ENCODE measurements around the gene CSTF3.
"Not testable (repeated sequence)": the region's sequence is repeated elsewhere in the genome, so short reads cannot be mapped to it uniquely, and the experiment has no call there.

The CSTF3 gene

DNA sequence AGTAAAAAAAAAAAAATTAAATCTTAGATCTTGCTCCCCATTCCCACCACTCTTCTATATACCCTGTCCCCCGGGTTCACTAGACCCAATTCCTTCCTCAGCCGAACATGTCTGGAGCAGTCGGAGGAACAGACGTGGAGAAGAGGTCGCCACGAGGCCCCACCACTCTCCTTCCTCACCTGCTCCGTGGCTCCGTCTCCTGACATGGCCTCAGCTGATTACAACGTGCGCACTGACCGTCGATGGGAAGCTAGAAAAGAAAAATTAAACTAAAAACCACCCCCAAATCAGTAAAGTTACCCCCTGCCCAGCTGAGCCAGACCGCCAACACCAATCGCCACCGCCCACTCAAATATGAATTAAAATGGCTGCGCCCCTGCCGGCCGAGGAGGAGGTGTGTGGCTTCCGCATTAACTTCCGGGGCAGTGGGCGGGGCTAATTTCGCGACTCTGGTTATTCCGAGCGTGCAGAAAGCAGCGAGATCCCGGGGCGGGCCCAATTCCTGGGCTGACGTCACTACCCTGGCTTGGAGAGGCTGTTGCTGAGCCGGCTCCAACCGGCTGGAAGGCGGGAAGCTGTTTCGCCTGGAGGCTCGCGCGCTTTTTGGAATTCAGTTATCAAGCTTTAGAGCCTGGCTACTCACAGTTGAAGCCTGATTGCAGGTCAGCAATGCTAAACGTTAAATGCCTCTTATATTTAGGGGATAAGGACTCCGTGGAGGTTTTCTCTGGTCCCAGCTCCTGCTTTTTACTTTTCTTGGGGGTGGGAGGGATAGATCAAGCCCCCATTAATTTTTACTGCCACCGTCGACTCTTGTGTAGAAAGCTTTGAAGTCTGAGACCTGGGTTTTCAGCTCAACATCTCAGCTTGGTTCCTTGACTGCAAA, at the start of gene CSTF3:
TSS of gene CSTF3 (minus strand) at position 361 of the 886 bp plus-strand sequence. CDS start at position 206, 155 bp downstream.
- DNase-seq = peak; percentile 94

GRCh38 chr11:33208150-33208549, 46.9 kb upstream of the CSTF3 start:
- no peak for DNase-seq

- DNase-seq = no peak
Measured at GRCh38 chr11:33207408-33207985, 46.2 kb upstream of the CSTF3 start.

GRCh38 chr11:33197915-33198727, 36.8 kb upstream of the CSTF3 start:
- DNase-seq = no peak

GRCh38 chr11:33195462-33196173, 34.3 kb upstream of the CSTF3 start:
- no peak for DNase-seq

GRCh38 chr11:33194455-33194854, 33.2 kb upstream of the CSTF3 start:
- no peak for DNase-seq

- DNase-seq = no peak
Measured at GRCh38 chr11:33191467-33191866, 30.2 kb upstream of the CSTF3 start.

GRCh38 chr11:33187998-33188722, 26.9 kb upstream of the CSTF3 start:
- no peak for DNase-seq

DNA sequence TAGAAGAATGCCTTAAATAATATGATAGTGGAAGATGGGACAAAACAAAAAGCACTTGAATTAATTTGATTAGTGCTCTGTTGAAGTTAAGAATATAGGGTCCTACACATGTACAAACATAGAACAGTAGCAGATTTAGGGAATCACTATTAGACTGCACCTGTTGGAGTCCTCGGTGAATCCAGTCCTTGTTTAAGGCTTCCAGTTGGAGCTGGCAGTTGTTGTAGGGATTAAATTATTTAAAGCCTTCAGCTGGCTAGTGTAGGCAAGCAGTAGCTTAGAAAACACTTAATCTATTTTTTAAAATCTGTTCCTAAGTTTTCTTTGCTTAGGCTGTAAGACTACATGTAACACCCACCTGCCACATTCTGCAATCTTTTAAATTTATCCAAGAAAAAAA, 24.5 kb upstream of the CSTF3 start:
- no peak for DNase-seq

DNA sequence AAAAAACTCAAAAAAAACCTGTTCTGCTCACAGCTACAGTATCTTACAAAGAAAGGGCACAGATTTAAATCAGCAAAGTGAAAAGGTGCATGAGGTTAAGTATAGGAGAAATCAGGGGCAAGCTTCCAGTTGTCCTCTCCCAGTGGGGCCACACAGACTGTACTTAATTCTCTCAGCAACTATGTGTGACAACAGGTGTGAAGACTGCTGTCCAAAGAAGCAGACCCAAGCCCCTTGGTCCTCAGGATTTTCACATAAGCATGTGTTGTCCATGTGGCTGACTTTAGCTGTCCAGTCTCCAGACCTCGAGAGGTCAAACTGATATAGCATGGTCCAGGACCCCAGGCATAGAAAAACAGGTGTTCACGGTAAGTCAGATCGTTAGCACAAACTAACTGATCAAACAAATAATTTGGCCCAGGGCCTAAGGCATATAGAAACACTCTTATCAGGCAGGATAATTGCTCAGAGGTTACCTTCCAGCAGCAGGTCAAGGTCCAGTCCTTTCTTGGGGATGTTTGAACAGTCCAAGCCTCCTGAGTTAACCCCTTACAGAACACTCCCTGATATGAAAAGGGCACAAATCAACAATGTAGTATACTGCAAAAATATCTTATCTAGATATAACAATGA, 21.1 kb upstream of the CSTF3 start:
- no peak for DNase-seq

DNA sequence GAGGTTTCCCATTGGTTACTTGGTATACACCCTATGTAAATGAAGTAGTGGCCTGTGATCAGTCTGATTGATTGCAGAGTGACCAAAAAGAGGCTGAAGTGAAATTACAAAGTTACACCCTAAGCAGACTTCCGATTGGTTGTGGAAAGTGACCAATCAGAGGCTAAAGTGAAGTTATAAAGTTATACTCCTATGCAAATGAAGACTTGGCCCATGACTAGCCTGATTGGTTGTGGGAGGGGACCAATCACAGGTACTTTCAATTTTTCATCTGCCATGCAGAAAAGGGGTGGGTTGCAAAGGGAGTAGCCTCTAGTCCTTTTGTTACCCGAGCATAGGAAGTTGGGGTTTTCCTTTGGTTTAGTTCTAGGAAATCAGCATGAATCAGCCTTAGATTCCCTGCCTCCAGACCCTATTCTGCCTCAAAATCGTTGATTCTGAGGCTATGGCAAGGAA, 18.1 kb upstream of the CSTF3 start:
- DNase-seq = no peak

- no peak for DNase-seq
Measured at GRCh38 chr11:33178443-33179180, 17.3 kb upstream of the CSTF3 start.

DNA sequence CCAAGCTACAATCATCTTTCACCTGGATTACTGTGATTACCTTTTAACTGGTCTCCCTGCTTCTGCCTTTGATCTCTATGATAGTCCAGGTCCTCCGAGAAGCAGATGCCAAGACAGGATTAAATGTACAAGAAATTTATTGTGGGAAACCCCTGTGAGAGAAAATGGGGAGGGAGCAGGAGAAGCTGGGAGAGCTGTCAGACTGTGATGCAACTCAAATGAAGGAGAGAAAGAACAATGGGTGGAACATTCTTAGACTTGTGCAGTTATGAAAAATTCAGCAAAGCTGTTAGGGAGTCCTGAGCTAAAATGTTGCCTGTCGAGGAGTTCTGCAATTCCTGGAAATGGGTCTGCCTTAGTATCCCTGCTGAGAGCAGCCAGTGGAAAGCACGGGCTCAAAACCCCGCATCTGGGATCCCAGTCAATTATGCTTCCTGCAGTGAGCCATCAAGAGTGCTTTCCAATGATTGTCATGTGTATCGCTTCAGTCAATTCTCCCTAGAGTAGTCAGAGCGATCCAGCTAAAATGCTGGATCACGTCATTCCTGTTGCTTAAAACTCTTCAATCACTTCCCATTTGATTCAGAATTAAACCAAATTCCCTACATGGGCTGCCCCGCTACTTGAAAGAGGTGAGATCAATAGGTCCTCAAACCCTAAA, 16.5 kb upstream of the CSTF3 start:
- DNase-seq = no peak

GRCh38 chr11:33176760-33177159, 15.5 kb upstream of the CSTF3 start:
- DNase-seq = not testable (repeated sequence)

DNA sequence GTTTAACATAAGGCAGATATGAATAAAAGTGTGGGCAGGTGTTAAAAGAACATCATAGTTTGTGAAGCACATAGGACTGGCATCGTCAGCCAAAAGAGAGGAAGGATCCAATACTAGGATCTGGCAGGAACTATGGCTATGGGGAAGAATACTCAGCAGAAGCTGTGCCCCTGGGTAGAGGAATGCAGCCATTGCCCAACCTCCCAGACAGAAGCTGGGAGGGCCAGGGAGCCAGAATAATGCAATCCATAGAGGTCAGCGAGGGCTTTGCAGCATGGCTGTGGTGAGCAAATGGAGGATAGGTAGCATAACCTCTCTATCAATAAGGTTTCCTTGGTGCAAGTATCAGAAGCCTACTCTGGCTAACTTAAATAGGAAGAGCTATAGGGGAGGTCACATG, 11.7 kb upstream of the CSTF3 start:
- no peak for DNase-seq

DNA sequence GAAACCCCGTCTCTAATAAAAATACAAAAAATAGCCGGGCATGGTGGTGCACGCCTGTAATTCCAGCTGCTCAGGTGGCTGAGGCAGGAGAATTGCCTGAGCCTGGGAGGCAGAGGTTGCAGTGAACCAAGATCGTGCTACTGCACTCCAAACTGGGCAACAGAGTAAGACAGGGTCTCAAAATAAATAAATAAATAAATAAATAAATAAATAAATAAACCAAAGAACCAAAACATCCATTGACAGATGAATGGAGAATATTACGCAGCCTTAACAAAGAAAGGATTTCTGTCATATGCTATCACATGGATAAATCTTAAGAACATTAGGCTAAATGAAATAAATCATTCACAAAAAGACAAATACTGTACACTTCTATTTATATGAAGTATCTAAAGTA, 11.1 kb upstream of the CSTF3 start:
- DNase-seq = no peak

GRCh38 chr11:33171251-33171650, 10.0 kb upstream of the CSTF3 start:
- no peak for DNase-seq

GRCh38 chr11:33168709-33169200, 7.5 kb upstream of the CSTF3 start:
- DNase-seq = no peak

DNA sequence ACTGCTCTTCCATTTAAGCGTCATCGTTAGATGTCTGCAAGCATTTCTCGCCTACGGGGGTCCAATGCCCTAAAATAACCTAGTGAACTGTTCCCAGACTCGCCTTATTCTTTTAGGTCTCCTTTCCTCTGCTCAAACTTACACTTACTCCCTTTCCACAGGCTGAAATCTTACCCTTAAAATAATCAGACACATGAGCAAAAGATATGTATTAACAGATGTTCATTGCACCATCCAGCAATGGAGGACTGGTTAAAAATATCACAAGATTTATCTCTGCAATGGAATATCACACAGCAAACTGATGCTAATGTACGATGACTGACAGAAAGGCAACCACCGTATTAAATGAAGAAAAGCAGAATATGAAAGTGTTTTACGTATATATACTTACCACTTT, 1.6 kb upstream of the CSTF3 start:
- DNase-seq = no peak

DNA sequence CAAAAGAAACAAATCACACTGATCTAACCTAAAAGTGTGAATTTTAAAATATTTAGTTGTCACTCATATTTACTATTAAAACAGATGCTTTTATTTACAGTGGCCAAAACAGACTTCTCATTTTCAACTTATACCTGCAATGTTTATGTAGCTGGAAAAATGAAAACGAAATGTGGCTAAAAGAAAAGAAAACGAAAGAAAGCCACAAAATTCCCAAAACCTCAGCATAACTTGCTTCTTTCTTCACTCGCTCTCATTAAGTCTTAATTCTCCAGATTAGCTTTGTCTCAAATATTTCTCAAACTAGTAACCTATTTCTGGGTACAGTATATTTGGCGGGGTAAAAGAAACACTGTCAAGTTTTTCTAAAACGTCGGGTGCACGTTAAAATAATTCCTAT, 693 bp downstream of the CSTF3 start:
- DNase-seq = no peak

All from activated T-cell treated with anti-CD3 and anti-CD28 coated beads, Interleukin-2, amount 50 U/mL, for 1 hour (primary cell).